ENCODE data around the gene NUP43. TPM values are rescaled to one million over a fixed set of nuclear protein-coding genes. Genes with fewer than 3 reads are reported as not detected.
"Not testable (repeated sequence)": the region's sequence is repeated elsewhere in the genome, so short reads cannot be mapped to it uniquely, and the experiment has no call there.

The NUP43 gene
- total and polyA plus RNA-seq, 2 experiments from 2014 or later: 14.1 to 55.8 TPM

- peaks cover 4% of the 10 kb centered on the region for H3K36me3 ChIP-seq
- H3K4me1 ChIP-seq (ENCODE audit: low read depth): no peaks in the 10 kb centered on the region
- no peak overlapping the region for H3K4me3 ChIP-seq
- peaks cover 3% of the 10 kb centered on the region for H3K9me3 ChIP-seq (ENCODE audit: low read depth)
- no peak for TF ChIP-seq CTCF (IDR thresholded peaks at IDR 0.05; ENCODE audit: low read depth, low read length)
- no peaks in the 10 kb centered on the region for H3K27me3 ChIP-seq
- DNase-seq (ENCODE audit: low read depth in 1 of 2, low spot score in 1 of 2): no peak
- H3K27ac ChIP-seq: no peak overlapping the region
Measured at GRCh38 chr6:149763866-149764265, 17.5 kb upstream of the NUP43 start.

DNA sequence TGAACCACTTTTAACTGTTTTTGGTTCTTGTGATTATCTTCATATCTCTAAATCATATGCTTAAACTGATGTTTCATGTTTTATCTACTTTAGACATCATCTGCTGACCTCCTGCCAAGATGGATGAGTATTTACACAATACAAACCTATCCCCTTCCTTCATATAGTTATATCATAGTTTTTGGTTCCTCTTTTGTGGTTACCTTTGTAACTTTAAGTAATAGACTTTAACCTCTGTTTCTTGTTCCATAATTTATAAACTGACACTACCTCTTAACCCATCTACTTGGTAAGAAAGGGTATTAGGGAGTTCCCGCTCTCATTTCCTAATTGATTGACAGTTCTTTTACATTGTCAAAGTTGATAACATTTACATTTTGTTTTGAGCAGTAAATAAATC lies 15.1 kb upstream of the NUP43 start:
- Histone ChIP-seq H3K36me3 (peaks cover 4% of the 10 kb centered on the region), H3K4me1 (ENCODE audit: low read depth) (no peaks in the 10 kb centered on the region), H3K27ac (no peak overlapping the region), H3K9me3 (ENCODE audit: low read depth) (peaks cover 3% of the 10 kb centered on the region), H3K27me3 (no peaks in the 10 kb centered on the region), H3K4me3 (no peak overlapping the region)
- no peak for TF ChIP-seq CTCF (IDR thresholded peaks at IDR 0.05; ENCODE audit: low read depth, low read length)
- DNase-seq (ENCODE audit: low read depth in 1 of 2, low spot score in 1 of 2): no peak

DNA sequence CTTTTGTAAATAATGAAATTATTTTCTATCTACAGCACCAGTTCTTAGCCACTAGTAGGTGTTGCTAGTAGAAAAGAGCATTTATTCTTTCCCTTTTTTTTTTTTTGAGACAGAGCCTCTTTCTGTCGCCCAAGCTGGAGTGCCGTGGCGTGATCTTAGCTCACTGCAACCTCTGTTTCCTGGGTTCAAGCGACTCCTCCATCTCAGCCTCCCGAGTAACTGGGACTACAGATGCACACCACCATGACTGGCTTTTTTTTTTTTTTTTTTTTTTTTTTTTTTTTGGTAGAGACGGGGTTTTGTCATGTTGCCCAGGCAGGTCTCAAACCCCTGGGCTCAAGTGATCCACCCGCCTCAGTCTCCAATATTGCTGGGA lies 9.9 kb upstream of the NUP43 start:
- no peaks in the 10 kb centered on the region for H3K4me1 ChIP-seq (ENCODE audit: low read depth)
- TF ChIP-seq CTCF (IDR thresholded peaks at IDR 0.05; ENCODE audit: low read depth, low read length): no peak
- no peaks in the 10 kb centered on the region for H3K9me3 ChIP-seq (ENCODE audit: low read depth)
- no peak overlapping the region for H3K4me3 ChIP-seq
- H3K27me3 ChIP-seq: no peaks in the 10 kb centered on the region
- no peak for DNase-seq (ENCODE audit: low read depth in 1 of 2, low spot score in 1 of 2)
- no peak overlapping the region for H3K27ac ChIP-seq
- H3K36me3 ChIP-seq: no peaks in the 10 kb centered on the region

GRCh38 chr6:149755300-149756260 lies 9.3 kb upstream of the NUP43 start:
- Histone ChIP-seq H3K4me1 (ENCODE audit: low read depth) (no peaks in the 10 kb centered on the region), H3K9me3 (ENCODE audit: low read depth) (no peaks in the 10 kb centered on the region), H3K4me3 (no peak overlapping the region), H3K27me3 (no peaks in the 10 kb centered on the region), H3K36me3 (no peaks in the 10 kb centered on the region), H3K27ac (peak overlapping the region; percentile 49)
- TF ChIP-seq CTCF (IDR thresholded peaks at IDR 0.05; ENCODE audit: low read depth, low read length): no peak
- peak in 1 of 2 donors; percentile 18 for DNase-seq (ENCODE audit: low read depth in 1 of 2, low spot score in 1 of 2)

GRCh38 chr6:149754548-149754947 lies 8.2 kb upstream of the NUP43 start:
- Histone ChIP-seq H3K9me3 (ENCODE audit: low read depth) (no peaks in the 10 kb centered on the region), H3K27me3 (no peaks in the 10 kb centered on the region), H3K27ac (no peak overlapping the region), H3K4me1 (ENCODE audit: low read depth) (no peaks in the 10 kb centered on the region), H3K4me3 (no peak overlapping the region), H3K36me3 (no peaks in the 10 kb centered on the region)
- no peak for TF ChIP-seq CTCF (IDR thresholded peaks at IDR 0.05; ENCODE audit: low read depth, low read length)
- no peak for DNase-seq (ENCODE audit: low read depth in 1 of 2, low spot score in 1 of 2)

GRCh38 chr6:149753374-149753637 lies 7.0 kb upstream of the NUP43 start:
- not testable (repeated sequence) for H3K9me3 ChIP-seq (ENCODE audit: low read depth); H3K4me1 ChIP-seq (ENCODE audit: low read depth); H3K27ac ChIP-seq; H3K36me3 ChIP-seq; H3K4me3 ChIP-seq; DNase-seq (ENCODE audit: low read depth in 1 of 2, low spot score in 1 of 2); H3K27me3 ChIP-seq
